ENCODE measurements around the gene COX5B.
"Not testable (repeated sequence)": the region's sequence is repeated elsewhere in the genome, so short reads cannot be mapped to it uniquely, and the experiment has no call there.

Gene COX5B

DNA sequence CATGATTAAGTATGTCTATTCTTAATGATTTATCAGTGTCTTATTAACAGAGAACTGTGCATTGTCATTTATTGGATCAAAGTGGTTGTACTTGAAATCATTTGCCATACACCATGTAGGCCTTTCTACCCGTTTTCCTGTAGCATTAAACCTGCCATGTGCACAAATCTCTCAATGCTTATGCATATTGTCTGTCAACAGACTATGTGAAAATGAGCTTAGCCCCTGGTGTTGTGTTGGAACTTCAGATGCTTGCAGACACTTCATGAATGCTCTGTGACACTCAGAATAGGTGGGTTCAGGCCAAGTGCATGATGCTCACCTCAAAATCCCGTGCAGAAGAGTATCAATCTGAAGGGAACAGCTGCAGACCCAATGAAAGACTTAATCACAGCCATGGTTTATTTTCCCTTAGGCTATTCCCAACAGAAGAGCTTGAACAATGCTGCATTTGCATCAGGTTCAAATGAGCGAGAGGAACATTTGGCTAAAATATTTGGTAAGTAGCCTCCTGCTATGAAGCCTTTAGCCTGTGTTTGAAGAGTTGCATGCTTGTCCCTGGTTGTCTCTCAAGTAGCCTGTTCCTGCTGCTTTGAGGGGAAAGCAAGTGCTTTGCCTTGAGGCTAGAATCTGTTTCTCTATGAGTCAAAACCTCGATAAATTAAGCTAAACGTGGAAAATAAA lies 29.7 kb downstream of the COX5B start:
- DNase-seq: no peak

DNA sequence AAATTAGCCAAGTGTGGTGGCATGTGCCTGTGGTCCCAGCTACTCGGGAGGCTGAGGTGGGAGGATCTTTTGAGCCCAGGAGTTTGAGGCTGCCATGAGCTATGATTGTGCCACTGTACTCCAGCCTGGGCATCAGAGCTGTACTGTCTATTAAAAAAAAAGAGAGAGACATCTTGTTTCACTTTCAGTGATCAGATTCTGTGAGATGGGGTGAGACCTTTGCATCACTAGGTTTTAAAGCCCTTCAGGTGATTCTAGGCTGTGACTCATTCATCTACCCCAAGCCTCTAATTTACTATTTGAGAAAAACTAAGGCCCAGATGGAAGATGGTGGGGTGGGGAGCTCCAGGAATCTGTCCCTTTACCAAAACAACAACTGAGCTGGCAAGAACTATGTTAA lies 30.8 kb downstream of the COX5B start:
- no peak for DNase-seq

DNA sequence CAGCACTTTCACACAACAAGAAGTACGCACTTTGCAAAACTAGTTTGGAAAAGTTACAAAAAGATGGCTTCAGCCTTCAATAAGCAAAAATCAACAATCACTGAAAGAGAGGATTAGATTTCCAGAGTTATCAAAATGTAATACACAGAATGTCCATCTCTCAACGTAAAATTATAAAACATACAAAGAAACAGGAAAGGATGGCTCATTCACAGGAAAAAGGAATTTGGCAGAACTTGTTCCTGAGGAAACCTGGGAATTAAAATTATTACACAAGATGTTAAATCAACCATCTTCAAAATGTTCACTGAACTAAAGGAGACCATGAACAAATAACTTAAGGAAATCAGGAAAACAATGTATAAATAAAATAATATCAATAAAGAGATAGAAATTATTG lies 31.6 kb downstream of the COX5B start:
- no peak for DNase-seq

DNA sequence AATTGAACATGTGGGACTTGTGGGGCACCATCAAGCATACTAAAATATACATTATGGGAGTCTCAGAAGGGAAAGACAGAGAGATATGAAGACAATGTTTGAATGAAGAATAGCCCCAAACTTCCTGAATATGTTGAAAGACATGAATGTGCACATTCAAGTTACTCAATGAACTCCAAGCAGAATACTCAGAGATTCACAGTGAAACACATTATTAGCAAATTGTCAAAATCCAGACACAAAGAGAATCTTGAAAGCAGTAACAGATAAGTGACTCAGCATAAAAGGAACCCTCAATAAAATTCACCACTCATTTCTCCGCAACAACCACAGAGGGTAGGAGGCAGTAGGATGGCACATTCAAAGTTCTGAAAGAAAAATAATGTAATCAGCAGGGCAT lies 32.4 kb downstream of the COX5B start:
- no peak for DNase-seq

DNA sequence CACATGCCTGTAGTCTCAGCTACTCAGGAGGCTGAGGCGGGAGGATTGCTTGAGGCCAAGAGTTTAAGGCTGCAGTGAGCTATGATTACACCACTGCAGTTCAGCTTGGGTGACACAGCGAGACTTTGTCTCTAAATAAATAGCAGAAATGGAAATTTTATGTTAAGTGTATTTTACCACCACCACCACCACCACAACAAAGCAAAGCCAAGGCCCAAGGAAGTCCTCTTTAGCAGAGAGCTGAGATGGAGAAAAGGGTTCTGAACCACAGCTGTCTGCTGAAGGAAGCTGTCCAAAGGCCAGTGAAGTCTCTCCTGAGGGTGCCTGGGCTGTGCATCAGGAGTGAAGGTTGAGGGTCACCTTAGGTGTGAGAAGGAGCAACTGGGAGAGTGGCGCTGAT lies 41.4 kb downstream of the COX5B start:
- not testable (repeated sequence) for DNase-seq

DNA sequence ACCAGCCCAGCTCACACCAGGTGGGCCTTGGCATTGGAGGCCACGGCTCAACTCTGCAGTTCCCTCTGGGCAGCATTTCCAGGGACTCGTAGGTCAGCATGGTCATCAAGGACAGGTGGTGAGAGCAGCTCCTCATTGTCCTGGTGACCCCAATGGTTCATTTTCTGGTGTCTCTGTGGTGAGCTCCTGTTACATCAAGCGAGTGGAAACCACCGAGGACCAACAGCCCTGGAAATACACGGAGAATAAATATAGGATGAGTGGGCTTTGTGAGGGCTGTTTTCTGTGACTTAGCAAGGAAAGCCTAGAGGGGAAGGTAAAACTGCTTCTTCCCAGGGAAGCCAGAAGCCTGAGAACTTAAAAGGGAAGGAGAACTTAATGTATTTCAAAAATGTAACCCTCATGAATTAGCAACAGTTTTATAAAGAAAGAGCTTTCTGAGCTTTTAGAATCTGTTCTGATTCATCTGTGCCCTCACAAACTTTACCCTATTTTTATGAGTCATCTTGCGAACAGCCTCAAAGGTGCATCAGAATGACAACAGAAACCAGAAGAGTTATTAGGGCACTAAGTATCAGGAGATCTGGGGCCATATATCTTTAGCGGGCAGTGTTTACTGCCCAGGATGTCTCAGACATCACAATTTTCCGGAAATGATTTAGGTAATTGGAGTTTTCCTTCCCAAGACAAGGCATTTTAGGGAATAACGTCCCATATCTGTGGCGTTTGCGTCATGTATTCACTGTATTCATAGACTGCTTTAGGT lies 42.4 kb downstream of the COX5B start:
- DNase-seq: no peak

DNA sequence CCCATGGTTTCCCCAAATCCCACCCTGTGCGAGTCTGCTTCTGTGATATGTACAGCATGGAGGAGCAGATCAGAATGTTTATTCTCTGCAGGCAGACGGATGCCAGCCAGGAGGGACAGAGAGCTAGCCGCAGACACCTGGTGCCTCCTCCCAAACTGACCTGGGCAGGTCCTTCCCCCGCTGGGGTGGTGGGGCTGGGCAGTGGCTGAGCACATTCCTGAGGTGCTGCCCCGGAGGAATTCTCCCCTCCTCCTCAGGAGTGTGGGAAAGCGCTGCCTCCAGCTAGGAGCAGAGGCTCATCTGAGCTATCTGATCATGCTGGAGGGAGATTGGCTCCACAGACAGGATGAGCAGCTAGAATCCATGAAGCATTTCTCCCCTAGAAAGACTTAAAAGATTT lies 45.3 kb downstream of the COX5B start:
- no peak for DNase-seq

DNA sequence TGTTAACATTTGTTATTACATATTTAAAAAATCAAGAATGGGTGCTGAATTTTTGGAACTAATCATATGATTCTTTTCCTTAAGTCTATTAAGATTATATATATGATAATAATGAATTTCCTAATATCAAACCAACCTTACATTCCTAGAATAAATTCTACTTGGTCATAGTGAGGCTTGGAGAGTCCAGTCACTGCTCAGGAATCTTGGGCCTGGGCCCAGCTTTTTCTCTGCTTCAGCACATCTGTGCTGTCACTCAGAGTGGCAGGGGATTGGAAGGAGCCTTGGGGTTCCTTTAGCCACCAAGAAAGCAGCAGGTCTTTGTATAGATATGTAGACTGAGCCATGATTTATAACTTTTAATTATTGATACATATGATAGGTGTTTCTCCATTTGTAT lies 47.6 kb downstream of the COX5B start:
- no peak for DNase-seq

DNA sequence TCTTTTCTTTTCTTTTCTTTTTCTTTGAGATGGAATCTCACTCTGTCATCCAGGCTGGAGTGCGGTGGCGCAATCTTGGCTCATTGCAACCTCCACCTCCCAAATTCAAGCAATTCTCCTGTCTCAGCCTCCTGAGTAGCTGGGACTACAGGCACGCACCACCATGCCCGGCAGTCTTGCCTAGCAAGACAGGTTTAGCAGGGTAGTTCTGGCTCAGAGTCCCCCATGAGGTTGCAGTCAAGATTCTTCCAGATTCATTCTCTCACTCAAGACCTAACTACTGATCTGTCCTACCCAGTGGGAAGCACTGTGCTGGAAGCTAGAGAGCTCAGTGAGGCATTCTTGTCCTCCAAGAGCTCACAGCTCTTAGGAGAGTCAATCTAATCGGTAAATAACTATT lies 49.9 kb downstream of the COX5B start:
- no peak for DNase-seq

DNA sequence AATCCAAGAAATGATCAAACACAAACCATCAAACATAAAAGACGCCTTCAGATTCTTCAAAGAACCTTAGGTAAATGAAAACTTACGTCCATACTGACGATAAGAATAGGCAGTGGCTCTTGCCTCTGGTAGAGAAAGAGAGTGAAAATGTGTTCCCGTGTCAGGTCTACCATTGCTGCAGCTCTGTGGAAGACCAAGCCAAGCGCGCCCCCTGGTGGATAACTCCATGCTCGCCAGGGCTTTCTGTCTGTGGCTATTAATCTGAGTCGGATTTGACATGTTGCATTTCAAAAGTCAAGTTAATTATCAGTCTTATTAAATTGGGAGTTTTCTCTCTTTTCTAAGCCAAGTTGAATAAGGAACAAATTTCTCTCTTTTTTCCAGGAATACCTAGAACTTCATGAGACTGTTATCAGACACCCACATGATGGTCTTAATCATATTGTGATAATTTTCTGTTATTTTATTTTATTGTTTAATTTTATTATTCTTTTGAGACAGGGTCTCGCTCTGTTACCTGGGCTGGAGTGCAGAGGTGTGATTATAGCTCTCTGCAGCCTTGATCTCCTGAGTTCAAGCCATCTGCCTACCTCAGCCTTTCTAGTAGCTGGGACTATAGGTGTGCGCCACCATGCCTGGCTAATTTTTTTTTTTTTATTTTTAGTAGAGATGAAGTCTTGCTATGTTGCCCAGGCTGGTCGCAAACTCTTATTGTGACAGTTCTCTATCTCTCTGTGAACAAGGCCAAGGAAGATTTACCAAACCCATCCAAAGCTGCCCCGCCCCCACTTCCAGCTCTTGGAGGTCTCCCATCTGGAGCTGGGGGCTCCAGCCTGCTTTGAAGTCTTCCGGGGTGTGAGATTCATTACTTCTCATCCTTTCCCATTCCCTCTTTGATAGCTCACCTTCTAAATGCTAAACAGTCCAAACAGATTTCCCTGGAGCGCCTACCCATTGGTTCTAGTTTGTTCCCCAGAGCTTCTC lies 51.7 kb downstream of the COX5B start:
- DNase-seq: peak; percentile 74 to 92 (median 86)

Data from stimulated activated naive CD4-positive, alpha-beta T cell (primary cell).